GM13976 (cell line): ENCODE results near the gene SMIM31.

Experiments
- DNase-seq: peaks from one replicate; pipeline ENCODE4 v3.0.0; 2012; ENCODE audit warnings: low spot score
- in situ Hi-C: fragments of 300-500 bp; cut with MboI; formaldehyde crosslinking; loops from one replicate; pipeline ENCODE4 v1.12.0; 2022; ENCODE audit warnings: low sequenced_read_pairs, mixed read lengths, inconsistent platforms; ENCODE audit not compliant: unreplicated experiment
- TF ChIP-seq, protein P1 (sequence below): IDR thresholded peaks from 2 replicates; pipeline ENCODE4 v1.5.1; 2012; ENCODE audit warnings: borderline replicate concordance, mild to moderate bottlenecking; ENCODE audit not compliant: insufficient read depth; ENCODE audit errors: extremely low read depth, missing control alignments, control extremely low read depth

Gene SMIM31

DNA sequence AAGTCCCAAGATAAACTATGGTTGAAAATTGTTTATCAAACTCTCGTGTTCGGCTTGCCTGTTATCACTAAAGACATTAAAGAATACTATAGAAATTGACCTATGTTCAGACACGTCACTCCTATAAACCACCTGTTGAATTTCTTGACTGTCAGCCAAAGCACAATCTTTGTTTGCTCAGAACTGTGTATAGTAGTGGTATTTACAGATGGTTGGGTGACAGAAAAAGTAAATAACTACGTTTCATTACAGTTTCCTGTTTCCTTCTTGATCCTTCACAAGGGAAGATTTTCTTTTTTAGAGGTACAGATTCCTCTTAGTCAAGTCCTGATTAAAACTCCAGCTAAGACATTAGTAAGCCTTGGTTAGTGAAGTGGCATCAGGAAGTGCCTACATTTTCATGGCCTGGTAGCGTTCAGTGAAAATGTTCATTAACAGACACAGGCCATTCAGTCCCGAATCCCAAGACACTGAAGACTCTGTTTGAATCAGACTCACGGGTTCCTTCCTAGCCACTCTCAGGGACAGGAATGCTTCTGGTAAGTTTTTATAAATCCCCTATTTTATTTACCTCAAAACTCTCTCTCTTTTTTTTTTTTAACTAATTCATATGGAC is at the start of gene SMIM31:
TSS of gene SMIM31 (plus strand) at position 259 of the 616 bp plus-strand sequence. CDS start 16,313 bp downstream, outside the sequence.
- TF ChIP-seq, protein P1, sequence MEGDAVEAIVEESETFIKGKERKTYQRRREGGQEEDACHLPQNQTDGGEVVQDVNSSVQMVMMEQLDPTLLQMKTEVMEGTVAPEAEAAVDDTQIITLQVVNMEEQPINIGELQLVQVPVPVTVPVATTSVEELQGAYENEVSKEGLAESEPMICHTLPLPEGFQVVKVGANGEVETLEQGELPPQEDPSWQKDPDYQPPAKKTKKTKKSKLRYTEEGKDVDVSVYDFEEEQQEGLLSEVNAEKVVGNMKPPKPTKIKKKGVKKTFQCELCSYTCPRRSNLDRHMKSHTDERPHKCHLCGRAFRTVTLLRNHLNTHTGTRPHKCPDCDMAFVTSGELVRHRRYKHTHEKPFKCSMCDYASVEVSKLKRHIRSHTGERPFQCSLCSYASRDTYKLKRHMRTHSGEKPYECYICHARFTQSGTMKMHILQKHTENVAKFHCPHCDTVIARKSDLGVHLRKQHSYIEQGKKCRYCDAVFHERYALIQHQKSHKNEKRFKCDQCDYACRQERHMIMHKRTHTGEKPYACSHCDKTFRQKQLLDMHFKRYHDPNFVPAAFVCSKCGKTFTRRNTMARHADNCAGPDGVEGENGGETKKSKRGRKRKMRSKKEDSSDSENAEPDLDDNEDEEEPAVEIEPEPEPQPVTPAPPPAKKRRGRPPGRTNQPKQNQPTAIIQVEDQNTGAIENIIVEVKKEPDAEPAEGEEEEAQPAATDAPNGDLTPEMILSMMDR, result no peak
- no peak for DNase-seq
- in situ Hi-C loops, result no loop called here

DNA sequence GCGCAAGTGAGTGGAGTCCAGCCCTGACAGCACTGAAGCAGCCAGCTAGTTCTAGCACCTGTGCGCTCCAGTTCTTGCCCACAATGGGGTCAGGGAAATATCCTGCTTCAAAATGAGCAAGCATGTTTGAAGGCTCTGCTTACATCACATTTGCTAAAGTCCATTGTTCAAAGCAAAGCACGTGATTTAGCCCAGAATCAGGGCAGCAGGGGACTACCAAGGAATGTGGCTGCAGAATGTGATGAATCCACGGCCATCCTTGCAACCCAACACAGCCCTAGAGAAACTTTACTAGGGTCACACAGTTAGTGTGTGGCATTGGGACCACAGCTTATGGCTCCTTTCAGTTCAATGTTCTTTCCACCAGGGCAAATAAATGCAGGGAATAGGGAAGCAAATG is 47.3 kb upstream of the SMIM31 start:
- in situ Hi-C loops, result no loop called here
- TF ChIP-seq, protein P1, result no peak
- DNase-seq, result no peak

DNA sequence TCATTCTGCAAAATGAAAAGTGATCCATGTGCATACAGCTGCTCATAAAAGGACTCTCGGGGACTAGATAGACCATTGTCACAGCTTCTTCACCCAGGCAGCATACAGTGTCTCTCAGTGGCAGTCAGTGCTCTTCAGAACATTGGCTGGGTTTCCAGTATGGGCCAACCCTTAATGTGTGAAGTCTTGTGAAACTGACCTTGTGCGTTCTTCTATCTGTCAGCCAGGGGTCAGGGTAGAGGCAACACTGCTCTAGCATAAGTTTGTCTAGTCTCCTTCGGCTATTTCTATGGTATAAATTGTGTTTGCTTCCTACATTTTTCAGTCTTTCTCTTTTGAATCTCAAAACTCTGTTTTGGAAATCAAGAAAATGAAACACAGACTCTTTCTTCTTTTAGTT is 37.0 kb upstream of the SMIM31 start:
- no peak for DNase-seq
- TF ChIP-seq, protein P1, result no peak
- in situ Hi-C loops, result no loop called here

DNA sequence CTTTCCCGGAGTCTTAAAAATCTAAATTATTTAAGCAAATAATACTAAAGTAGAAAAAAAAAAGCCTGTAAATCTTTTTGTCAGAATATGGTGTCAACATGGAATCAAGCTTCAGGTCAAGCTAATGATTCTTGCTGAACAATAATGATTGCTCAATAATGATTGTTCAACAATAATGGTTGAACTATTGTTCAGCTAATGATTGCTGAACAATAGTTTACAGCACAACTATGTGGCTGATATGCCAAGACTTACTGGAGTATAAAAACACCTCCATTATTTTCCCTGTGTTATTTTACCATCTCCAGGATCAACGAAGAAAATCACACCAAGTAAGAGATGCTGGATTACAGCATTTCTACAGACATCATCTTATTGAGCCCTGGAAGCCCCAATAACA is 35.1 kb upstream of the SMIM31 start:
- TF ChIP-seq, protein P1, result no peak
- in situ Hi-C loops, result no loop called here
- DNase-seq, result no peak

DNA sequence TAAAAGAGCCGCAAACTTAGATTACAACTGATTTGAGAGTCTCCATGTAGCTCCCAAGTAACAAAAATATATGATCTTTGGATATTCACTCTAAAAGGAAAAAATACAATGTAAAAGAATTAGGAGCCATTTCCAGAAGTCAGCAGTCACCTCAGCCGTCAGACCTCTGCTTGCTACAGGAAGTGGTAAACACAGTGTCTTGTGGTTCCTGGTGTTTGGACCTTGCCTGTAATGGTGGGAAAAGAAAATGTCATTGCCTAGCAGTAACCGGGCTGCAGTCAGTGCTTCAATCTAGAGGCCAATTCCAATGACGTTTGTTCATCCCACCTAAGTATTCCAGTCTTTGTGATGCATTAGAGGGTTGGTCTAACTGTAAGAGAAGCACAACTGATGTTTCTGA is 28.9 kb upstream of the SMIM31 start:
- no peak for DNase-seq
- TF ChIP-seq, protein P1, result no peak
- in situ Hi-C loops, result loop anchor here (25.0 kb wide), 3 partner anchors 713 to 1188 kb away; no protein-coding TSS in a partner anchor

DNA sequence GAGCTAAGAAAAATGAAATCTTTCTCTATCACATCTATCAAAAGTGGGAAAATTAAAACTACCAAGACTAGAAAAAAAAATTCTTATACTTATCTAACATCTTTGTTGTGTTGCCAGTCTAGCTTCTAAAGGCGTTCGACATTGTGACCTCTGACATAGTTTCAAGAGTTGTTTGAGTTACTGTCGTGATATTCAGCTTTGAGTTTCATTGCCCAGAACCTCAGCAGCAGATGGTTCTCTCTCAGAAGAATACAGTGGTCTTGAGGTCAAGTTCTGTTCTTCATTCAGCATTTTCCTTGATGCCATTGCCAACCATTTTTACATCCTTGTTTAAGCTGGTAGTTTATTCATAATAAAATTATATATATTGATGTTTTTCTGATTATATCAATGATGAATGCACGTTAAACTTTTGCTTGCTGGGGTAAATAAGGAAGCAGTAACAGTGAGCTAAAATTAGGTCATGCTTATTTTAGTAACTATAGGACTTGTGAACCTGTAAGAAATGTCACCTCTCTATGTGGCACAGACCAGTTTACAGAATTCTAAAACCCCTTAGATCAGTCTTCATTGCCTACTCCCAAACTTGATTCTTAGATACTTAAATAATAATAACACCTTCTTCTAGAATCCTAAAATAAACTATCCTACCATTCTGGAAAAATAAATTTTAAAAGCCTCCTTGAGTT is 23.1 kb upstream of the SMIM31 start:
- DNase-seq, result no peak
- in situ Hi-C loops, result loop anchor here (25.0 kb wide), 3 partner anchors 719 to 1194 kb away; no protein-coding TSS in a partner anchor
- TF ChIP-seq, protein P1, result no peak
